IMR-90 (cell line): Measurements from ENCODE around the gene FAM217A.

ENCODE experiments used
- BHLHE40 ChIP-seq: fragments of 150-350 bp; IDR thresholded peaks from 2 replicates; pipeline ENCODE4 v1.6.1; 2016; ENCODE audit warnings: mild to moderate bottlenecking, low read depth, low read length
- CEBPB ChIP-seq: IDR thresholded peaks from 2 replicates; pipeline ENCODE4 v1.6.1; 2012; ENCODE audit warnings: low read depth, low read length, improper control_type of control experiment
- POLR2A ChIP-seq: IDR thresholded peaks from 2 replicates; pipeline ENCODE4 v1.6.1; 2012; ENCODE audit warnings: mild to moderate bottlenecking, low read depth, low read length
- SMC3 ChIP-seq: fragments of 150-350 bp; IDR thresholded peaks from 2 replicates; pipeline ENCODE4 v1.6.1; 2016; ENCODE audit warnings: low read depth, mild to moderate bottlenecking, antibody characterized with exemption, low read length, moderate library complexity
- TF ChIP-seq, protein P1 (sequence below): conservative IDR thresholded peaks from 2 replicates; pipeline ENCODE4 v1.5.1; 2012; ENCODE audit warnings: mild to moderate bottlenecking, low read depth, low read length, improper control_type of control experiment
- TF ChIP-seq, protein P2 (sequence below): fragments of 150-350 bp; IDR thresholded peaks from 2 replicates; pipeline ENCODE4 v1.6.1; 2016; ENCODE audit warnings: low read depth, mild to moderate bottlenecking, low read length, moderate library complexity, borderline replicate concordance

DNA sequence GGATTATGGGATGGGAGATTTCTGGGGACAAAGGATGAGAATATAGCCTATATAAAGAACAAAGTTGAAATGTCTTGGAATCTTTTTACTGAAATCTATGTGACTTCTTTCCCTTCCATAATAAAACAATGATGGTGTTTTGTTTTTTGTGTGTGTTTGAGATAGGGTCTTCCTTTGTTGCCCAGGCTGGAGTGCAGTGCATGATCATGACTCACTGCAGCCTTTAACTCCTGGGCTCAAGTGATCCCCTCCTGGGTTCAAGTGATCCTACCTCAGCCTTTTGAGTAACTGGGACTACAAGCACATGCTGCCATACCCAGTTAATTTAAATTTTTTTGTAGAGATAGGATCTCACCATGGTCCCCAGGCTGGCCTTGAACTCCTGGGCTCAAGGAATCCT is 50.9 kb downstream of the FAM217A start:
- TF ChIP-seq, protein P1, sequence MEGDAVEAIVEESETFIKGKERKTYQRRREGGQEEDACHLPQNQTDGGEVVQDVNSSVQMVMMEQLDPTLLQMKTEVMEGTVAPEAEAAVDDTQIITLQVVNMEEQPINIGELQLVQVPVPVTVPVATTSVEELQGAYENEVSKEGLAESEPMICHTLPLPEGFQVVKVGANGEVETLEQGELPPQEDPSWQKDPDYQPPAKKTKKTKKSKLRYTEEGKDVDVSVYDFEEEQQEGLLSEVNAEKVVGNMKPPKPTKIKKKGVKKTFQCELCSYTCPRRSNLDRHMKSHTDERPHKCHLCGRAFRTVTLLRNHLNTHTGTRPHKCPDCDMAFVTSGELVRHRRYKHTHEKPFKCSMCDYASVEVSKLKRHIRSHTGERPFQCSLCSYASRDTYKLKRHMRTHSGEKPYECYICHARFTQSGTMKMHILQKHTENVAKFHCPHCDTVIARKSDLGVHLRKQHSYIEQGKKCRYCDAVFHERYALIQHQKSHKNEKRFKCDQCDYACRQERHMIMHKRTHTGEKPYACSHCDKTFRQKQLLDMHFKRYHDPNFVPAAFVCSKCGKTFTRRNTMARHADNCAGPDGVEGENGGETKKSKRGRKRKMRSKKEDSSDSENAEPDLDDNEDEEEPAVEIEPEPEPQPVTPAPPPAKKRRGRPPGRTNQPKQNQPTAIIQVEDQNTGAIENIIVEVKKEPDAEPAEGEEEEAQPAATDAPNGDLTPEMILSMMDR, result no peak
- TF ChIP-seq, protein P2, sequence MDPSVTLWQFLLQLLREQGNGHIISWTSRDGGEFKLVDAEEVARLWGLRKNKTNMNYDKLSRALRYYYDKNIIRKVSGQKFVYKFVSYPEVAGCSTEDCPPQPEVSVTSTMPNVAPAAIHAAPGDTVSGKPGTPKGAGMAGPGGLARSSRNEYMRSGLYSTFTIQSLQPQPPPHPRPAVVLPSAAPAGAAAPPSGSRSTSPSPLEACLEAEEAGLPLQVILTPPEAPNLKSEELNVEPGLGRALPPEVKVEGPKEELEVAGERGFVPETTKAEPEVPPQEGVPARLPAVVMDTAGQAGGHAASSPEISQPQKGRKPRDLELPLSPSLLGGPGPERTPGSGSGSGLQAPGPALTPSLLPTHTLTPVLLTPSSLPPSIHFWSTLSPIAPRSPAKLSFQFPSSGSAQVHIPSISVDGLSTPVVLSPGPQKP, result no peak
- no peak for TF ChIP-seq CEBPB
- TF ChIP-seq POLR2A, result no peak
- TF ChIP-seq SMC3, result no peak
- TF ChIP-seq BHLHE40, result no peak
